ENCODE results near the gene FKBP1A.

DNA sequence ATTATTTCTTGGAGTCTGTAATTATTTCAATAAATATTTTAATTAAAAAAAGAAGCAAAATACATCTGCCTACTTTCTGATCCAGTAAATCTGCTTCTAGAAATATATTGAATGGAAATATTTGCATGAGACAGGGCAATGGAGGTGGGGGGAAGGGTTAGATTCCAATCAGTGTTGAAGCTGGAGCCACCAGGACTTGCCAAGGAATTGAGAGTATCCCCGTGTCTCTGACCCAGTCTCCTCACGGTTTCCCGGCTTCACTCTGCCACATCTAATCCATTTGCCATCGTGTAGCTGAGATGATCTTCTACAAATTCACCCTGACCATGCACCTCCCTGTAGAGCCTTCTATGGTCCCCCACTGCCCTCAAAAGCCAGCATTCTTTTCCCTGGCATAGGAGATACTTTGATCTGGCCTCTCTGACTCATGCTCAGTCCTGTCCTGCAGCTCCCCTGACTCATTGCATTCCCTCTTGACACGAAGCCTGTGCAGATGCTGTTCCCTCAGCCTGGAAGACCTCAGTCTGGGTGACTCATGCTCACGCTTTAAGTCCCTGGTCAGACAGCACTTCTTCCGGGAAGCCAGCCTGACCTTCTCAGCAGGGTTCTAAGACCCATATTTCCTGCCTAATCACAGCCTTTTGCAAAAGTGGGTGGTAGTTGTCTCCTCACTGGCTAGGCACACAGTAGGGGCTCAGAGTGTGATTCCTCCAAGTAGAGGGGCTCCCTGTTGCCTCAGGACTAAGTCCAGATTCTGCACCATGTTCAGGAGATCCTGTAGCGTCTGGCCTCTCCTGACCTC, 23.0 kb upstream of the FKBP1A start:
- TF ChIP-seq, protein P1, sequence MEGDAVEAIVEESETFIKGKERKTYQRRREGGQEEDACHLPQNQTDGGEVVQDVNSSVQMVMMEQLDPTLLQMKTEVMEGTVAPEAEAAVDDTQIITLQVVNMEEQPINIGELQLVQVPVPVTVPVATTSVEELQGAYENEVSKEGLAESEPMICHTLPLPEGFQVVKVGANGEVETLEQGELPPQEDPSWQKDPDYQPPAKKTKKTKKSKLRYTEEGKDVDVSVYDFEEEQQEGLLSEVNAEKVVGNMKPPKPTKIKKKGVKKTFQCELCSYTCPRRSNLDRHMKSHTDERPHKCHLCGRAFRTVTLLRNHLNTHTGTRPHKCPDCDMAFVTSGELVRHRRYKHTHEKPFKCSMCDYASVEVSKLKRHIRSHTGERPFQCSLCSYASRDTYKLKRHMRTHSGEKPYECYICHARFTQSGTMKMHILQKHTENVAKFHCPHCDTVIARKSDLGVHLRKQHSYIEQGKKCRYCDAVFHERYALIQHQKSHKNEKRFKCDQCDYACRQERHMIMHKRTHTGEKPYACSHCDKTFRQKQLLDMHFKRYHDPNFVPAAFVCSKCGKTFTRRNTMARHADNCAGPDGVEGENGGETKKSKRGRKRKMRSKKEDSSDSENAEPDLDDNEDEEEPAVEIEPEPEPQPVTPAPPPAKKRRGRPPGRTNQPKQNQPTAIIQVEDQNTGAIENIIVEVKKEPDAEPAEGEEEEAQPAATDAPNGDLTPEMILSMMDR (IDR thresholded peaks at IDR 0.05; ENCODE audit: low read depth, low read length) = no peak
- no peak for TF ChIP-seq POLR2A (IDR thresholded peaks at IDR 0.05; ENCODE audit: extremely low read depth, insufficient read length)
- TF ChIP-seq, protein P2, sequence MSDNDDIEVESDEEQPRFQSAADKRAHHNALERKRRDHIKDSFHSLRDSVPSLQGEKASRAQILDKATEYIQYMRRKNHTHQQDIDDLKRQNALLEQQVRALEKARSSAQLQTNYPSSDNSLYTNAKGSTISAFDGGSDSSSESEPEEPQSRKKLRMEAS (IDR thresholded peaks at IDR 0.05; ENCODE audit: low read depth, low read length) = peak; percentile 61
